SK-N-SH (cell line): Measurements from ENCODE around the gene TC2N. TPM values are rescaled to one million over a fixed set of nuclear protein-coding genes. Genes with fewer than 3 reads are reported as not detected.

Experiments used
- CTCF ChIA-PET: fragments of 300-600, 350-600 bp; formaldehyde crosslinking; extraction: SDS; loops from one replicate; lab custom pipeline; 2021; lab: Yijun Ruan, JAX
- POLR2A ChIA-PET: fragments of 350-600 bp; sonication (Branson Sonifier 250); formaldehyde crosslinking; extraction: SDS; loops from one replicate; lab custom pipeline; 2020; ENCODE audit warnings: antibody characterized with exemption, inconsistent platforms; lab: Yijun Ruan, JAX
- DNase-seq: peaks from one replicate; pipeline ENCODE4 v3.0.0; 2012
- H2AFZ ChIP-seq: fragments of 200-600 bp; sonication (generic); 2 replicates; pipeline ENCODE4 v1.8.1; 2016; ENCODE audit warnings: antibody characterized with exemption, mild to moderate bottlenecking, low read depth
- H3F3A ChIP-seq: fragments of 200-600 bp; sonication (generic); replicated peaks from 2 replicates; pipeline ENCODE3; 2016; ENCODE audit warnings: antibody characterized with exemption, mild to moderate bottlenecking; ENCODE audit not compliant: insufficient read depth
- H3K27ac ChIP-seq, 2 experiments: fragments of 200-500 bp in 1 of 2; fragments of 200-600 bp in 1 of 2; sonication (Bioruptor generic) in 1 of 2; sonication (generic), shearing (Covaris generic) in 1 of 2; 2 replicates each; pipeline versions ENCODE4 v1.5.1 to v1.6.1; 2014 to 2016; ENCODE audit warnings: low read depth in 2 of 2, inconsistent platforms in 1 of 2, low read length in 1 of 2, mild to moderate bottlenecking in 1 of 2, mixed read lengths in 1 of 2
- H3K27me3 ChIP-seq: fragments of 200-600 bp; sonication (generic), shearing (Covaris generic); 2 replicates; pipeline ENCODE4 v1.6.1; 2016; ENCODE audit warnings: mixed run types; ENCODE audit not compliant: insufficient read depth
- H3K36me3 ChIP-seq, 2 experiments: fragments of 200-500 bp in 1 of 2; fragments of 200-600 bp in 1 of 2; sonication (Bioruptor generic) in 1 of 2; sonication (generic) in 1 of 2; replicated peaks in 1 of 2; 2 replicates each; pipeline versions ENCODE3 to v1.5.1; 2014 to 2016; ENCODE audit warnings: low read length in 1 of 2, mild to moderate bottlenecking in 1 of 2; ENCODE audit not compliant: insufficient read depth in 2 of 2, control insufficient read depth in 1 of 2
- H3K4me1 ChIP-seq, 2 experiments: fragments of 200-500 bp in 1 of 2; fragments of 200-600 bp in 1 of 2; sonication (Bioruptor generic) in 1 of 2; sonication (generic), shearing (Covaris generic) in 1 of 2; 2 replicates each; pipeline versions ENCODE4 v1.5.1 to v1.6.1; 2014 to 2016; ENCODE audit warnings: low read depth in 1 of 2, low read length in 1 of 2, mixed run types in 1 of 2; ENCODE audit not compliant: insufficient read depth in 2 of 2, control insufficient read depth in 1 of 2
- H3K4me2 ChIP-seq: fragments of 200-600 bp; sonication (generic), shearing (Covaris generic); 2 replicates; pipeline ENCODE4 v1.6.1; 2017; ENCODE audit warnings: mixed run types
- H3K4me3 ChIP-seq, 2 experiments: fragments of 200-500 bp in 1 of 2; fragments of 200-600 bp in 1 of 2; sonication (Bioruptor generic) in 1 of 2; sonication (generic), shearing (Covaris generic) in 1 of 2; 2 replicates each; pipeline versions ENCODE4 v1.5.1 to v1.8.1; 2014 to 2016; ENCODE audit warnings: low read depth in 2 of 2, inconsistent platforms in 1 of 2, low read length in 1 of 2, mild to moderate bottlenecking in 1 of 2, mixed read lengths in 1 of 2, moderate library complexity in 1 of 2
- H3K79me2 ChIP-seq: fragments of 200-600 bp; sonication (generic); 2 replicates; pipeline ENCODE4 v1.8.1; 2017; ENCODE audit warnings: mild to moderate bottlenecking; ENCODE audit not compliant: insufficient read depth
- H3K9ac ChIP-seq: fragments of 200-600 bp; sonication (generic); 2 replicates; pipeline ENCODE4 v1.6.1; 2017; ENCODE audit warnings: mixed run types
- H3K9me2 ChIP-seq: fragments of 200-600 bp; sonication (generic); 2 replicates; pipeline ENCODE4 v1.6.1; 2017; ENCODE audit warnings: mixed run types
- H3K9me3 ChIP-seq: fragments of 200-600 bp; sonication (generic); 2 replicates; pipeline ENCODE4 v1.6.1; 2017; ENCODE audit warnings: mixed run types, mild to moderate bottlenecking, moderate library complexity
- H4K20me1 ChIP-seq: fragments of 200-600 bp; sonication (generic); 2 replicates; pipeline ENCODE4 v1.6.1; 2017; ENCODE audit warnings: mild to moderate bottlenecking, mixed run types; ENCODE audit not compliant: insufficient read depth
- EP300 ChIP-seq, 2 experiments: IDR thresholded peaks; 2 replicates each; pipeline versions ENCODE4 v1.4.0 to v1.6.1; 2012; ENCODE audit warnings: borderline replicate concordance in 1 of 2, low read depth in 1 of 2, low read length in 1 of 2
- FOXJ3 ChIP-seq: sonication (generic); formaldehyde crosslinking; IDR thresholded peaks from 2 replicates; pipeline ENCODE4 v1.5.1; 2020; ENCODE audit warnings: mild to moderate bottlenecking, missing genetic modification reagents
- GABPA ChIP-seq: IDR thresholded peaks from 2 replicates; pipeline ENCODE4 v1.4.0; 2012; ENCODE audit warnings: low read depth, mild to moderate bottlenecking
- GATA2 ChIP-seq: sonication (generic); formaldehyde crosslinking; IDR thresholded peaks from 2 replicates; pipeline ENCODE4 v1.5.0; 2020; ENCODE audit warnings: mild to moderate bottlenecking, missing genetic modification reagents
- IRF3 ChIP-seq: fragments of 150-350 bp; IDR thresholded peaks from 2 replicates; pipeline ENCODE4 v1.6.1; 2016; ENCODE audit warnings: mild to moderate bottlenecking, low read depth, low read length
- MAX ChIP-seq: IDR thresholded peaks from 2 replicates; pipeline ENCODE4 v1.4.0; 2012; ENCODE audit warnings: low read depth
- MEF2A ChIP-seq: IDR thresholded peaks from 2 replicates; pipeline ENCODE4 v1.4.0; 2012; ENCODE audit warnings: low read depth, borderline replicate concordance
- MXI1 ChIP-seq: IDR thresholded peaks from 2 replicates; pipeline ENCODE4 v1.6.1; 2012; ENCODE audit warnings: mild to moderate bottlenecking, low read depth, low read length, improper control_type of control experiment
- NFIC ChIP-seq: IDR thresholded peaks from 2 replicates; pipeline ENCODE4 v1.4.0; 2012; ENCODE audit warnings: borderline replicate concordance
- NRF1 ChIP-seq: IDR thresholded peaks from 2 replicates; pipeline ENCODE4 v1.6.1; 2012; ENCODE audit warnings: low read depth, mild to moderate bottlenecking, low read length
- POLR2AphosphoS5 ChIP-seq: IDR thresholded peaks from 2 replicates; pipeline ENCODE4 v1.6.1; 2012; ENCODE audit warnings: low read depth, low read length
- RFX5 ChIP-seq: IDR thresholded peaks from 2 replicates; pipeline ENCODE4 v1.6.1; 2012; ENCODE audit warnings: mild to moderate bottlenecking, improper control_type of control experiment, low read length
- SIN3A ChIP-seq: IDR thresholded peaks from 2 replicates; pipeline ENCODE4 v1.6.1; 2012; ENCODE audit warnings: low read depth, mild to moderate bottlenecking, low read length, moderate library complexity, borderline replicate concordance
- WGBS: methylation state at CpG from one replicate; pipeline ENCODE4 v1.1.6; 2017; ENCODE audit warnings: low lambda C conversion rate; 5-methylcytosine and 5-hydroxymethylcytosine counted together
- polyA plus RNA-seq, 3 experiments: library from polyadenylated mRNA; depleted of rRNA; stranded (reverse); fragments of >200 nt; gene quantifications; 2 replicates each; pipeline ENCODE4 v1.2.3, GENCODE V29; 2012

The TC2N gene
- polyA plus RNA-seq, 1 of the 3 experiments (the other 2 are of a cell fraction): not detected

- H3K9ac ChIP-seq: no peak overlapping the region
- H4K20me1 ChIP-seq: no peaks in the 10 kb centered on the region
- H3K36me3 ChIP-seq: no peaks in the 10 kb centered on the region
- ChIA-PET CTCF (no interaction called here), POLR2A (no interaction called here)
- H3K9me2 ChIP-seq: no peaks in the 10 kb centered on the region
- no peaks in the 10 kb centered on the region for H3K9me3 ChIP-seq
- H3K4me1 ChIP-seq: no peaks in the 10 kb centered on the region
- no peak overlapping the region for H3K4me3 ChIP-seq
- 7% methylated on average over 4 of the region's 4 CpGs for WGBS
- H3F3A ChIP-seq: no peaks in the 10 kb centered on the region
- no peaks in the 10 kb centered on the region for H3K27me3 ChIP-seq
- H2AFZ ChIP-seq: no peak overlapping the region
- H3K4me2 ChIP-seq: no peak overlapping the region
- TF ChIP-seq EP300 (IDR thresholded peaks at IDR 0.05; ENCODE audit: borderline replicate concordance in 1 of 2, low read depth in 1 of 2, low read length in 1 of 2): no peak
- no peak for TF ChIP-seq NRF1
- TF ChIP-seq MXI1: no peak
- TF ChIP-seq GABPA: no peak
- TF ChIP-seq NFIC: no peak
- no peak for TF ChIP-seq RFX5
- no peak for TF ChIP-seq FOXJ3 (CRISPR knock-in tag)
- no peak for TF ChIP-seq POLR2AphosphoS5
- TF ChIP-seq SIN3A: no peak
- no peak for DNase-seq
- H3K27ac ChIP-seq: no peak overlapping the region
- H3K79me2 ChIP-seq: no peaks in the 10 kb centered on the region
These were observed 111.6 kb downstream of the TC2N start for GRCh38 chr14:91755570-91756295.

GRCh38 chr14:91754819-91755218 lies 112.5 kb downstream of the TC2N start:
- H3K4me3 ChIP-seq: no peak overlapping the region
- no peaks in the 10 kb centered on the region for H3K9me3 ChIP-seq
- no peak for DNase-seq
- 0% methylated on average over 1 of the region's 1 CpG for WGBS
- H3F3A ChIP-seq: no peaks in the 10 kb centered on the region
- H3K4me2 ChIP-seq: no peak overlapping the region
- H3K36me3 ChIP-seq: no peaks in the 10 kb centered on the region
- H2AFZ ChIP-seq: no peak overlapping the region
- no peak for TF ChIP-seq IRF3
- no peak for TF ChIP-seq GATA2 (CRISPR knock-in tag)
- no peak for TF ChIP-seq MAX
- no peak for TF ChIP-seq MEF2A
- no peak for TF ChIP-seq MXI1
- no peak for TF ChIP-seq NFIC
- TF ChIP-seq, all 33 proteins: peak for 0
- H3K27ac ChIP-seq: no peak overlapping the region
- H3K9ac ChIP-seq: no peak overlapping the region
- ChIA-PET CTCF (no interaction called here), POLR2A (no interaction called here)
- H3K9me2 ChIP-seq: no peaks in the 10 kb centered on the region
- H3K4me1 ChIP-seq: no peaks in the 10 kb centered on the region
- H4K20me1 ChIP-seq: no peaks in the 10 kb centered on the region
- no peaks in the 10 kb centered on the region for H3K79me2 ChIP-seq
- no peaks in the 10 kb centered on the region for H3K27me3 ChIP-seq
